MCF 10A (cell line): Measurements from ENCODE around the gene MRPL16. TPM values are rescaled to one million over a fixed set of nuclear protein-coding genes. Genes with fewer than 3 reads are reported as not detected.

Source experiments
- BruUV-seq: library from RNA; stranded (reverse); fragments of 400-500 nt; replicated peaks from 2 replicates; lab custom pipeline; 2021; lab: Mats Ljungman, UMichigan
- CTCF ChIA-PET: fragments of 300-600 bp; sonication (Branson Sonifier 250); formaldehyde crosslinking; extraction: SDS; loops from one replicate; lab custom pipeline; 2021; ENCODE audit warnings: antibody characterized with exemption, inconsistent platforms; lab: Yijun Ruan, JAX
- POLR2A ChIA-PET: fragments of 300-600, 350-650 bp; sonication (Branson Sonifier 250); formaldehyde crosslinking; extraction: SDS; loops from one replicate; lab custom pipeline; 2020; ENCODE audit warnings: antibody characterized with exemption, inconsistent platforms; lab: Yijun Ruan, JAX
- DNase-seq: peaks from one replicate; pipeline ENCODE4 v3.0.0-alpha.2; 2018; ENCODE audit not compliant: unreplicated experiment
- H3K27ac Mint-ChIP-seq: one replicate; pipeline ENCODE4 v1.8.0; 2022; ENCODE audit warnings: mild to moderate bottlenecking, low read depth, mixed read lengths; ENCODE audit not compliant: unreplicated experiment
- H3K27me3 Mint-ChIP-seq: one replicate; pipeline ENCODE4 v1.8.0; 2022; ENCODE audit warnings: mixed read lengths; ENCODE audit not compliant: insufficient read depth, unreplicated experiment
- H3K36me3 Mint-ChIP-seq: one replicate; pipeline ENCODE4 v1.8.0; 2022; ENCODE audit warnings: mild to moderate bottlenecking, moderate library complexity, mixed read lengths; ENCODE audit not compliant: insufficient read depth, unreplicated experiment
- H3K4me1 Mint-ChIP-seq: one replicate; pipeline ENCODE4 v1.8.0; 2022; ENCODE audit warnings: mixed read lengths; ENCODE audit not compliant: insufficient read depth, unreplicated experiment
- H3K4me3 Mint-ChIP-seq: one replicate; pipeline ENCODE4 v1.8.0; 2022; ENCODE audit warnings: mild to moderate bottlenecking, moderate library complexity, mixed read lengths; ENCODE audit not compliant: unreplicated experiment
- H3K9me3 Mint-ChIP-seq: one replicate; pipeline ENCODE4 v1.8.0; 2022; ENCODE audit warnings: mixed read lengths; ENCODE audit not compliant: unreplicated experiment
- intact Hi-C: fragments of 100-400 bp; cut with micrococcal nuclease; formaldehyde crosslinking; loops from 2 replicates; pipeline ENCODE4 v1.14.1; 2022
- total RNA-seq: library from RNA; stranded (reverse); gene quantifications from 2 replicates; pipeline ENCODE4 v1.2.3, GENCODE V29; 2022
- TF ChIP-seq, protein P1 (sequence below): fragments of 200-600 bp; IDR thresholded peaks from one replicate; pipeline ENCODE4 v1.8.0; 2022; ENCODE audit warnings: antibody characterized with exemption, mild to moderate bottlenecking; ENCODE audit not compliant: unreplicated experiment

Gene MRPL16
- total RNA-seq, 1 experiment from 2014 or later = 39.8 TPM

- BruUV-seq = no TSS peak
- ChIA-PET CTCF (interaction anchor here (1.7 to 2.6 kb wide), 2 partner anchors 7 to 41 kb away, joined by 10 to 11 read pairs; no protein-coding TSS in a partner anchor), POLR2A (interaction anchor here (0.7 kb wide), 1 partner anchor 257 kb away, joined by 3 read pairs; no protein-coding TSS in a partner anchor)
- Mint-ChIP-seq H3K9me3 (no peaks in the 10 kb centered on the region), H3K27me3 (no peaks in the 10 kb centered on the region), H3K36me3 (peaks cover 57% of the 10 kb centered on the region), H3K27ac (no peak overlapping the region), H3K4me1 (no peaks in the 10 kb centered on the region), H3K4me3 (no peak overlapping the region)
- DNase-seq = no peak
- intact Hi-C loops = no loop called here
- TF ChIP-seq, protein P1, sequence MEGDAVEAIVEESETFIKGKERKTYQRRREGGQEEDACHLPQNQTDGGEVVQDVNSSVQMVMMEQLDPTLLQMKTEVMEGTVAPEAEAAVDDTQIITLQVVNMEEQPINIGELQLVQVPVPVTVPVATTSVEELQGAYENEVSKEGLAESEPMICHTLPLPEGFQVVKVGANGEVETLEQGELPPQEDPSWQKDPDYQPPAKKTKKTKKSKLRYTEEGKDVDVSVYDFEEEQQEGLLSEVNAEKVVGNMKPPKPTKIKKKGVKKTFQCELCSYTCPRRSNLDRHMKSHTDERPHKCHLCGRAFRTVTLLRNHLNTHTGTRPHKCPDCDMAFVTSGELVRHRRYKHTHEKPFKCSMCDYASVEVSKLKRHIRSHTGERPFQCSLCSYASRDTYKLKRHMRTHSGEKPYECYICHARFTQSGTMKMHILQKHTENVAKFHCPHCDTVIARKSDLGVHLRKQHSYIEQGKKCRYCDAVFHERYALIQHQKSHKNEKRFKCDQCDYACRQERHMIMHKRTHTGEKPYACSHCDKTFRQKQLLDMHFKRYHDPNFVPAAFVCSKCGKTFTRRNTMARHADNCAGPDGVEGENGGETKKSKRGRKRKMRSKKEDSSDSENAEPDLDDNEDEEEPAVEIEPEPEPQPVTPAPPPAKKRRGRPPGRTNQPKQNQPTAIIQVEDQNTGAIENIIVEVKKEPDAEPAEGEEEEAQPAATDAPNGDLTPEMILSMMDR = no peak
These were observed 16.2 kb downstream of the MRPL16 start for GRCh38 chr11:59794417-59794816.

DNA sequence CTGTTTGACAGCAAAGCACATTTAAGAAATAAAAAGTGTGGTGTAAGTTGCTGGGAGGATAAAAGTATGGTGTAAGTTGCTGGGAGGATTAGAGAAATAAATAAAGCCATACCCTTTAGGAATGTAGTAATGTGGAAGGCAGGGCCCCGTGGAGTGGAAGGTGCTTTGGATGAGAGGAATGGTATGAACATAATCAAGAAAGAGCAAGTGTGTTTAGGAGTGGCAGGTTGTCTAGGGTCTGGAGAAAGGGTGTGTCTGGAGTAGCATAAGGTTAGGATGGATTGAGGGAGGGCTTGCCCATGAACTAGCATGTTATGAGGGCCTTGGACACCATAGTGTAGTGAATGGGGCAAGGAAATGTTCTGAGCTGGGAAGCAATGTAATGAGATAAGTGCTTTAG lies 18.1 kb downstream of the MRPL16 start:
- H3K36me3 Mint-ChIP-seq = peaks cover 72% of the 10 kb centered on the region
- ChIA-PET CTCF (interaction anchor here (0.7 to 1.7 kb wide), 4 partner anchors 9 to 38 kb away, joined by 3 to 10 read pairs (median 4); no protein-coding TSS in a partner anchor), POLR2A (no interaction called here)
- no peak for DNase-seq
- H3K27ac Mint-ChIP-seq = no peak overlapping the region
- peaks cover under 1% of the 10 kb centered on the region for H3K4me1 Mint-ChIP-seq
- no peaks in the 10 kb centered on the region for H3K27me3 Mint-ChIP-seq
- TF ChIP-seq, protein P1 = no peak
- BruUV-seq = no TSS peak
- no peak overlapping the region for H3K4me3 Mint-ChIP-seq
- intact Hi-C loops = no loop called here
- H3K9me3 Mint-ChIP-seq = no peaks in the 10 kb centered on the region

DNA sequence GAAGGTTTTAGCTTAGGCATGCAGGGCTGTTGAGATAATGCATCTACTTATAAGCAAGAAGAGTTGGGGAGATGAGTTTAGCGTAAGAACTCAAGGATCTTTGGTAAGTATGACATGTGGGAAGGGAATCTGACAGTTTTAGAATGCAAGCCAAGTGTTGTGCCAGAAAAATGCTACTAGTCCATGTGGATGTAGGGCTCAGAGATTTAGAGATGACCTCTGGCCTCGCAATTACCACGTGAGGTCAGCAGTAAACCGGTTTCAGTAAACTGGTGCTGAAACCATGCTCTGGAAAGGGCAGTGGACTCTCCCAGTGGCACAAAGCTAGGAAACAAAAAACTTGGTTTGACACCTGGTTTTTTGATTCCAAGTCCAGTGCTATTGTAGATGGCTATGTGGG lies 18.9 kb downstream of the MRPL16 start:
- Mint-ChIP-seq H3K9me3 (no peaks in the 10 kb centered on the region), H3K4me1 (peaks cover 9% of the 10 kb centered on the region), H3K27ac (no peak overlapping the region), H3K27me3 (no peaks in the 10 kb centered on the region), H3K36me3 (peaks cover 72% of the 10 kb centered on the region), H3K4me3 (no peak overlapping the region)
- intact Hi-C loops = no loop called here
- TF ChIP-seq, protein P1 = no peak
- ChIA-PET POLR2A (interaction anchor here (1.3 kb wide), 1 partner anchor 9 kb away, joined by 4 read pairs; no protein-coding TSS in a partner anchor), CTCF (interaction anchor here (1.0 kb wide), 1 partner anchor 10 kb away, joined by 3 read pairs; no protein-coding TSS in a partner anchor)
- BruUV-seq = no TSS peak
- no peak for DNase-seq

GRCh38 chr11:59787816-59788215 lies 22.8 kb downstream of the MRPL16 start:
- BruUV-seq = no TSS peak
- no peaks in the 10 kb centered on the region for H3K9me3 Mint-ChIP-seq
- CTCF ChIA-PET = interaction anchor here (0.5 to 6.9 kb wide), 10 partner anchors 9 to 1881 kb away, joined by 3 to 47 read pairs (median 4); partner anchors contain the start of genes MRPL16 and STX3
- peaks cover 57% of the 10 kb centered on the region for H3K36me3 Mint-ChIP-seq
- H3K27me3 Mint-ChIP-seq = no peaks in the 10 kb centered on the region
- peak; percentile 37 for DNase-seq
- H3K4me3 Mint-ChIP-seq = no peak overlapping the region
- intact Hi-C loops = no loop called here
- peaks cover 14% of the 10 kb centered on the region for H3K4me1 Mint-ChIP-seq
- no peak overlapping the region for H3K27ac Mint-ChIP-seq
- TF ChIP-seq, protein P1 = no peak
- POLR2A ChIA-PET = interaction anchor here (1.4 to 5.8 kb wide), 2 partner anchors 22 to 32 kb away, joined by 7 to 40 read pairs; partner anchors contain the start of genes MRPL16 and STX3
